H1 (cell line): ENCODE measurements around the gene ZBTB45. TPM values are rescaled to one million over a fixed set of nuclear protein-coding genes. Genes with fewer than 3 reads are reported as not detected.

Experiments used
- RAD21 ChIP-seq, 2 experiments: IDR thresholded peaks in 1 of 2; conservative IDR thresholded peaks in 1 of 2; 2 replicates each; pipeline ENCODE4 v1.6.1; 2011; ENCODE audit warnings: low read depth in 2 of 2, low read length in 2 of 2, improper control_type of control experiment in 1 of 2, inconsistent platforms in 1 of 2, mild to moderate bottlenecking in 1 of 2, moderate library complexity in 1 of 2
- SAP30 ChIP-seq: fragments of 300-600 bp; sonication (generic); IDR thresholded peaks from 2 replicates; pipeline ENCODE4 v1.7.1; 2012; ENCODE audit warnings: low read length, moderate library complexity, mild to moderate bottlenecking, inconsistent platforms; ENCODE audit not compliant: insufficient read depth, insufficient replicate concordance
- TCF12 ChIP-seq: IDR thresholded peaks from 2 replicates; pipeline ENCODE4 v1.6.1; 2011; ENCODE audit warnings: low read depth, mild to moderate bottlenecking, low read length
- polyA plus RNA-seq, 7 experiments: library from polyadenylated mRNA; depleted of rRNA in 3 of 7; stranded (reverse) in 5 of 7; unstranded in 2 of 7; fragments of >200 nt in 5 of 7; fragments of 200-250 nt in 2 of 7; gene quantifications; 1 replicate in 5 of 7; 2 replicates in 1 of 7; 4 replicates in 1 of 7; pipeline versions ENCODE4 v1.2.1 to v1.2.3, GENCODE V29; 2011 to 2013; ENCODE audit warnings: missing spikeins in 2 of 7, mixed read lengths in 2 of 7
- total RNA-seq: library from RNA; stranded (reverse); fragmentation: NEBNext Ultra II Directional; extraction: Animal tissue kit (Norgen Biotek cat#: 25700); gene quantifications from 2 replicates; pipeline ENCODE4 v1.2.1, GENCODE V29; 2021

ZBTB45 gene
- total and polyA plus RNA-seq, 2 of the 8 experiments (the other 6 are each of a cell fraction or from before 2014, with no cell fraction given): 16.9 to 17.2 TPM

DNA sequence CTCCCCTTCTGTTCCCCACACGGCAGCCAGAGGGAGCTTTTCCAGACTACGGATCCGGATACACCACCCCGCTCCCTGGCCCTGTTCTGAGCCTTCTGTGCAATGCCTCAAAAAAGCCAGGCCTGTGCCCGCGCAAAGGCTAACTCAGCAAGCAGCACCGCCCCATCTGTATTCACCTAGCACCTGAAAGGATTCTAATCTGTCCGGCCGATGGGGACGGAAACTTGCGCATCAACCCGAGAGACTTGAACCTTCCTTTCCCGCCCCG lies 589 bp downstream of the ZBTB45 start (continued):
- no peak for TF ChIP-seq TCF12
- peak; percentile 34 to 50; a peak in 3 of 4 replicates for TF ChIP-seq RAD21 (IDR thresholded peaks at IDR 0.05 in 1 of 2, conservative IDR thresholded peaks at IDR 0.05 in 1 of 2; ENCODE audit: low read depth in 2 of 2, low read length in 2 of 2)
- peak; percentile 68 for TF ChIP-seq SAP30
- TF ChIP-seq, all 59 proteins: peak for 9
